OCI-LY1 (cell line): Measurements from ENCODE around the gene NOVA1.

Experiments used
- EZH2 ChIP-seq: fragments of 200-600 bp; sonication (generic), shearing (Covaris generic); IDR thresholded peaks from 2 replicates; pipeline ENCODE4 v1.8.0; 2017; ENCODE audit warnings: borderline replicate concordance, mixed run types, mild to moderate bottlenecking, antibody characterized with exemption, low read length, moderate library complexity, mixed read lengths
- TF ChIP-seq, protein P1 (sequence below): fragments of 200-600 bp; sonication (generic), shearing (Covaris generic); IDR thresholded peaks from 2 replicates; pipeline ENCODE4 v1.5.1; 2017; ENCODE audit warnings: mild to moderate bottlenecking, antibody characterized with exemption, low read length, moderate library complexity, mixed read lengths

GRCh38 chr14:26577711-26578110, 20.1 kb downstream of the NOVA1 start:
- TF ChIP-seq, protein P1, sequence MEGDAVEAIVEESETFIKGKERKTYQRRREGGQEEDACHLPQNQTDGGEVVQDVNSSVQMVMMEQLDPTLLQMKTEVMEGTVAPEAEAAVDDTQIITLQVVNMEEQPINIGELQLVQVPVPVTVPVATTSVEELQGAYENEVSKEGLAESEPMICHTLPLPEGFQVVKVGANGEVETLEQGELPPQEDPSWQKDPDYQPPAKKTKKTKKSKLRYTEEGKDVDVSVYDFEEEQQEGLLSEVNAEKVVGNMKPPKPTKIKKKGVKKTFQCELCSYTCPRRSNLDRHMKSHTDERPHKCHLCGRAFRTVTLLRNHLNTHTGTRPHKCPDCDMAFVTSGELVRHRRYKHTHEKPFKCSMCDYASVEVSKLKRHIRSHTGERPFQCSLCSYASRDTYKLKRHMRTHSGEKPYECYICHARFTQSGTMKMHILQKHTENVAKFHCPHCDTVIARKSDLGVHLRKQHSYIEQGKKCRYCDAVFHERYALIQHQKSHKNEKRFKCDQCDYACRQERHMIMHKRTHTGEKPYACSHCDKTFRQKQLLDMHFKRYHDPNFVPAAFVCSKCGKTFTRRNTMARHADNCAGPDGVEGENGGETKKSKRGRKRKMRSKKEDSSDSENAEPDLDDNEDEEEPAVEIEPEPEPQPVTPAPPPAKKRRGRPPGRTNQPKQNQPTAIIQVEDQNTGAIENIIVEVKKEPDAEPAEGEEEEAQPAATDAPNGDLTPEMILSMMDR, result no peak
- no peak for TF ChIP-seq EZH2
